Muscle layer of duodenum (tissue), 2 donors: ENCODE measurements around the gene PASD1.

Source experiments
- H3K27ac ChIP-seq: one replicate; pipeline ENCODE4 v1.7.0; 2013; ENCODE audit warnings: mild to moderate bottlenecking, low read length
- H3K27me3 ChIP-seq: one replicate; pipeline ENCODE4 v1.7.0; 2013; ENCODE audit warnings: low read depth, mild to moderate bottlenecking, control low read depth, low read length
- H3K36me3 ChIP-seq, 2 donors: one replicate each; pipeline ENCODE4 v1.7.0; 2013; ENCODE audit warnings: low read length in 2 of 2, control low read depth in 1 of 2, mild to moderate bottlenecking in 1 of 2; ENCODE audit not compliant: insufficient read depth in 2 of 2, control insufficient read depth in 1 of 2
- H3K4me1 ChIP-seq, 2 donors: one replicate each; pipeline ENCODE4 v1.7.0; 2013; ENCODE audit warnings: low read length in 2 of 2, mild to moderate bottlenecking in 2 of 2, control low read depth in 1 of 2, moderate library complexity in 1 of 2; ENCODE audit not compliant: insufficient read depth in 2 of 2, control insufficient read depth in 1 of 2
- H3K4me3 ChIP-seq, 2 donors: one replicate each; pipeline ENCODE4 v1.7.0; 2013; ENCODE audit warnings: low read length in 2 of 2, low read depth in 1 of 2, mild to moderate bottlenecking in 1 of 2
- H3K9me3 ChIP-seq, 2 donors: one replicate each; pipeline ENCODE4 v1.7.0; 2013; ENCODE audit warnings: low read length in 2 of 2, control low read depth in 1 of 2, mild to moderate bottlenecking in 1 of 2; ENCODE audit not compliant: control insufficient read depth in 1 of 2
- donor health status: healthy.

PASD1 gene

GRCh38 chrX:151715752-151716151, 152.3 kb downstream of the PASD1 start, which contains the start of gene FATE1:
Gene FATE1 (plus strand): TSS chrX:151716035. CDS start chrX:151716120, 85 bp downstream.
- Histone ChIP-seq H3K27ac (no peak within 1 kb of the TSS), H3K27me3 (no peaks in the 10 kb centered on the region), H3K4me3 (no peak within 1 kb of the TSS), H3K4me1 (no peaks in the 10 kb centered on the region), H3K36me3 (no peaks in the 10 kb centered on the region), H3K9me3 (no peaks in the 10 kb centered on the region)

- Histone ChIP-seq H3K36me3 (no peaks in the 10 kb centered on the region), H3K9me3 (no peaks in the 10 kb centered on the region), H3K27ac (no peak overlapping the region), H3K27me3 (no peaks in the 10 kb centered on the region), H3K4me1 (no peaks in the 10 kb centered on the region), H3K4me3 (no peak overlapping the region)
These were observed 158.9 kb downstream of the PASD1 start for GRCh38 chrX:151722241-151722846.

GRCh38 chrX:151723156-151723760, 159.8 kb downstream of the PASD1 start:
- no peaks in the 10 kb centered on the region for H3K4me1 ChIP-seq
- no peak overlapping the region for H3K4me3 ChIP-seq
- H3K27me3 ChIP-seq, result no peaks in the 10 kb centered on the region
- no peak overlapping the region for H3K27ac ChIP-seq
- no peaks in the 10 kb centered on the region for H3K36me3 ChIP-seq
- no peaks in the 10 kb centered on the region for H3K9me3 ChIP-seq

GRCh38 chrX:151724563-151725337, 161.3 kb downstream of the PASD1 start:
- Histone ChIP-seq H3K36me3 (no peaks in the 10 kb centered on the region), H3K4me3 (no peak overlapping the region), H3K4me1 (no peaks in the 10 kb centered on the region), H3K27ac (no peak overlapping the region), H3K9me3 (no peaks in the 10 kb centered on the region), H3K27me3 (no peaks in the 10 kb centered on the region)

GRCh38 chrX:151725338-151725614, 161.8 kb downstream of the PASD1 start:
- H3K27me3 ChIP-seq, result no peaks in the 10 kb centered on the region
- no peaks in the 10 kb centered on the region for H3K9me3 ChIP-seq
- no peak overlapping the region for H3K4me3 ChIP-seq
- no peaks in the 10 kb centered on the region for H3K4me1 ChIP-seq
- no peak overlapping the region for H3K27ac ChIP-seq
- no peaks in the 10 kb centered on the region for H3K36me3 ChIP-seq
